IMR-90 (cell line): ENCODE results near the gene PDE12. TPM values are rescaled to one million over a fixed set of nuclear protein-coding genes. Genes with fewer than 3 reads are reported as not detected.

Experiments used
- ATAC-seq: fragments of 200-7000 bp; cut with Tn5 transposase; 2 replicates; pipeline ENCODE4 v1.9.1; 2020; ENCODE audit warnings: low read depth, mild to moderate bottlenecking, moderate library complexity
- BruUV-seq: library from RNA; stranded (reverse); fragments of 400-500 nt; replicated peaks from 2 replicates; lab custom pipeline; 2021; lab: Mats Ljungman, UMichigan
- CTCF ChIA-PET: fragments of 300-600 bp; formaldehyde crosslinking; extraction: SDS; loops from one replicate; lab custom pipeline; 2021; ENCODE audit warnings: antibody characterized with exemption; lab: Yijun Ruan, JAX
- POLR2A ChIA-PET: fragments of 300-600 bp; sonication (Branson Sonifier 250); formaldehyde crosslinking; loops from one replicate; lab custom pipeline; 2022; ENCODE audit warnings: antibody characterized with exemption; ENCODE audit not compliant: unreplicated experiment; lab: Charles Lee
- DNase-seq: peaks from one replicate; pipeline ENCODE4 v3.0.0; 2013
- H2AFZ ChIP-seq: replicated peaks from 2 replicates; pipeline ENCODE3; 2013; ENCODE audit warnings: low read length, mild to moderate bottlenecking; ENCODE audit not compliant: poor library complexity
- H2AK5ac ChIP-seq: 2 replicates; pipeline ENCODE4 v1.6.1; 2013; ENCODE audit warnings: low read depth, low read length, inconsistent platforms
- H2AK9ac ChIP-seq: replicated peaks from 2 replicates; pipeline ENCODE3; 2013; ENCODE audit warnings: mild to moderate bottlenecking, low read depth, low read length, moderate library complexity; ENCODE audit not compliant: poor library complexity
- H2BK120ac ChIP-seq: 2 replicates; pipeline ENCODE4 v1.6.1; 2013; ENCODE audit warnings: low read depth, low read length, inconsistent platforms
- H2BK15ac ChIP-seq: 3 replicates; pipeline ENCODE4 v1.6.1; 2013; ENCODE audit warnings: low read depth, low read length, inconsistent platforms
- H2BK20ac ChIP-seq: 2 replicates; pipeline ENCODE4 v1.6.1; 2013; ENCODE audit warnings: low read depth, mild to moderate bottlenecking, inconsistent platforms, low read length, moderate library complexity
- H2BK5ac ChIP-seq: 2 replicates; pipeline ENCODE4 v1.6.1; 2013; ENCODE audit warnings: mild to moderate bottlenecking, low read depth, low read length, inconsistent platforms; ENCODE audit not compliant: poor library complexity, severe bottlenecking
- H3K14ac ChIP-seq: replicated peaks from 2 replicates; pipeline ENCODE4 v1.6.1; 2013; ENCODE audit warnings: low read depth, low read length, inconsistent platforms
- H3K18ac ChIP-seq: 2 replicates; pipeline ENCODE4 v1.6.1; 2013; ENCODE audit warnings: low read depth, low read length, control low read depth
- H3K23ac ChIP-seq: 2 replicates; pipeline ENCODE4 v1.6.1; 2013; ENCODE audit warnings: low read depth, low read length, inconsistent platforms
- H3K27ac ChIP-seq: 2 replicates; pipeline ENCODE4 v1.5.1; 2013; ENCODE audit warnings: mild to moderate bottlenecking, control low read depth, low read length; ENCODE audit not compliant: insufficient read depth
- H3K27me3 ChIP-seq: 2 replicates; pipeline ENCODE4 v1.6.1; 2013; ENCODE audit warnings: low read length; ENCODE audit not compliant: control insufficient read depth, insufficient read depth
- H3K36me3 ChIP-seq: 2 replicates; pipeline ENCODE4 v1.6.1; 2013; ENCODE audit warnings: low read length, mixed read lengths; ENCODE audit not compliant: control insufficient read depth, insufficient read depth
- H3K4ac ChIP-seq: 2 replicates; pipeline ENCODE4 v1.6.1; 2013; ENCODE audit warnings: low read depth, low read length, inconsistent platforms
- H3K4me1 ChIP-seq: 2 replicates; pipeline ENCODE4 v1.6.1; 2013; ENCODE audit warnings: low read length, mixed read lengths; ENCODE audit not compliant: control insufficient read depth, insufficient read depth
- H3K4me2 ChIP-seq: 2 replicates; pipeline ENCODE4 v1.6.1; 2013; ENCODE audit warnings: low read depth, mild to moderate bottlenecking, control low read depth, low read length, moderate library complexity
- H3K4me3 ChIP-seq: 2 replicates; pipeline ENCODE4 v1.5.1; 2013; ENCODE audit warnings: low read depth, mild to moderate bottlenecking, control low read depth, low read length, moderate library complexity; ENCODE audit not compliant: insufficient read depth
- H3K56ac ChIP-seq: 2 replicates; pipeline ENCODE4 v1.6.1; 2013; ENCODE audit warnings: low read length, inconsistent platforms; ENCODE audit not compliant: insufficient read depth; ENCODE audit errors: extremely low read depth
- H3K79me1 ChIP-seq, 2 experiments: 2 replicates each; pipeline ENCODE4 v1.6.1; 2013; ENCODE audit warnings: low read length in 2 of 2, inconsistent platforms in 1 of 2, low read depth in 1 of 2
- H3K9ac ChIP-seq: 2 replicates; pipeline ENCODE4 v1.6.1; 2013; ENCODE audit warnings: low read depth, low read length, control low read depth
- H3K9me1 ChIP-seq: 2 replicates; pipeline ENCODE4 v1.6.1; 2013; ENCODE audit warnings: low read length, inconsistent platforms; ENCODE audit not compliant: insufficient read depth
- H3K9me3 ChIP-seq: 2 replicates; pipeline ENCODE4 v1.6.1; 2013; ENCODE audit warnings: low read length; ENCODE audit not compliant: control insufficient read depth, insufficient read depth
- H4K20me1 ChIP-seq: 2 replicates; pipeline ENCODE4 v1.6.1; 2013; ENCODE audit warnings: low read length, inconsistent platforms; ENCODE audit not compliant: insufficient read depth
- H4K5ac ChIP-seq: 2 replicates; pipeline ENCODE4 v1.6.1; 2013; ENCODE audit warnings: mild to moderate bottlenecking, low read depth, low read length, control low read depth
- H4K8ac ChIP-seq, 2 experiments: 2 replicates each; pipeline ENCODE4 v1.6.1; 2013; ENCODE audit warnings: low read depth in 2 of 2, low read length in 2 of 2, control low read depth in 1 of 2, inconsistent platforms in 1 of 2
- H4K91ac ChIP-seq: 2 replicates; pipeline ENCODE4 v1.6.1; 2013; ENCODE audit warnings: low read depth, low read length, inconsistent platforms; ENCODE audit not compliant: insufficient read depth
- BHLHE40 ChIP-seq: fragments of 150-350 bp; IDR thresholded peaks from 2 replicates; pipeline ENCODE4 v1.6.1; 2016; ENCODE audit warnings: mild to moderate bottlenecking, low read depth, low read length
- CEBPB ChIP-seq: IDR thresholded peaks from 2 replicates; pipeline ENCODE4 v1.6.1; 2012; ENCODE audit warnings: low read depth, low read length, improper control_type of control experiment
- CHD1 ChIP-seq: IDR thresholded peaks from 2 replicates; pipeline ENCODE4 v1.6.1; 2012; ENCODE audit warnings: low read depth, low read length, improper control_type of control experiment
- CTCF ChIP-seq: conservative IDR thresholded peaks from 2 replicates; pipeline ENCODE4 v1.5.1; 2012; ENCODE audit warnings: mild to moderate bottlenecking, low read depth, low read length, improper control_type of control experiment
- ELK1 ChIP-seq: fragments of 150-350 bp; IDR thresholded peaks from 2 replicates; pipeline ENCODE4 v1.6.1; 2016; ENCODE audit warnings: low read depth, mild to moderate bottlenecking, low read length, moderate library complexity, borderline replicate concordance
- FOS ChIP-seq: fragments of 150-350 bp; IDR thresholded peaks from 2 replicates; pipeline ENCODE4 v1.6.1; 2016; ENCODE audit warnings: low read depth, low read length
- MAFK ChIP-seq: IDR thresholded peaks from 2 replicates; pipeline ENCODE4 v1.6.1; 2012; ENCODE audit warnings: low read depth, low read length, improper control_type of control experiment
- MXI1 ChIP-seq: IDR thresholded peaks from 2 replicates; pipeline ENCODE4 v1.6.1; 2012; ENCODE audit warnings: low read depth, mild to moderate bottlenecking, low read length, moderate library complexity, borderline replicate concordance
- NFE2L2 ChIP-seq: fragments of 150-350 bp; IDR thresholded peaks from 2 replicates; pipeline ENCODE4 v1.6.1; 2016; ENCODE audit warnings: low read depth, mild to moderate bottlenecking, low read length
- POLR2A ChIP-seq: IDR thresholded peaks from 2 replicates; pipeline ENCODE4 v1.6.1; 2012; ENCODE audit warnings: mild to moderate bottlenecking, low read depth, low read length
- RAD21 ChIP-seq: IDR thresholded peaks from 2 replicates; pipeline ENCODE4 v1.6.1; 2012; ENCODE audit warnings: low read length, improper control_type of control experiment
- RFX5 ChIP-seq: IDR thresholded peaks from 2 replicates; pipeline ENCODE4 v1.8.0; 2012; ENCODE audit warnings: low read depth, mild to moderate bottlenecking, low read length, moderate library complexity
- SMC3 ChIP-seq: fragments of 150-350 bp; IDR thresholded peaks from 2 replicates; pipeline ENCODE4 v1.6.1; 2016; ENCODE audit warnings: low read depth, mild to moderate bottlenecking, antibody characterized with exemption, low read length, moderate library complexity
- USF2 ChIP-seq: fragments of 150-350 bp; IDR thresholded peaks from 2 replicates; pipeline ENCODE4 v1.6.1; 2017; ENCODE audit warnings: mild to moderate bottlenecking, antibody characterized with exemption, low read length, low read depth
- WGBS, 2 experiments: methylation state at CpG; one replicate each; pipeline versions ENCODE4 v1.1.5 to v1.1.7; 2013; ENCODE audit warnings: missing lambda C conversion rate in 2 of 2; ENCODE audit not compliant: insufficient read length in 1 of 2; ENCODE audit errors: extremely low coverage in 2 of 2; 5-methylcytosine and 5-hydroxymethylcytosine counted together
- dilution Hi-C: fragments of 300-500 bp; cut with HindIII; formaldehyde crosslinking; loops from one replicate; pipeline ENCODE4 v1.14.3; 2018; ENCODE audit warnings: low sequenced_read_pairs; ENCODE audit not compliant: unreplicated experiment
- in situ Hi-C: fragments of 300-500 bp; cut with MboI; formaldehyde crosslinking; loops from 3 replicates; pipeline ENCODE4 v1.14.3; 2019; ENCODE audit warnings: low sequenced_read_pairs, inconsistent platforms, mixed read lengths
- intact Hi-C: fragments of 100-400 bp; cut with micrococcal nuclease; formaldehyde crosslinking; loops from 2 replicates; pipeline ENCODE4 v1.10.0; 2022
- polyA plus RNA-seq, 3 experiments: library from polyadenylated mRNA; depleted of rRNA; stranded (reverse); fragments of >200 nt; gene quantifications; 2 replicates each; pipeline ENCODE4 v1.2.3, GENCODE V29; 2012; ENCODE audit warnings: low replicate concordance in 1 of 3
- total RNA-seq: library from RNA; depleted of rRNA; stranded (reverse); fragments of >200 nt; gene quantifications from 2 replicates; pipeline ENCODE4 v1.2.3, GENCODE V29; 2012

Gene PDE12
- total and polyA plus RNA-seq, 2 of the 4 experiments (the other 2 are of a cell fraction), result 9.5 to 16.8 TPM

GRCh38 chr3:57586778-57587177 lies 30.7 kb downstream of the PDE12 start:
- in situ Hi-C loops, result no loop called here
- Histone ChIP-seq H3K4me2 (no peak overlapping the region), H3K9me3 (no peaks in the 10 kb centered on the region), H3K14ac (no peak overlapping the region), H4K20me1 (peaks cover 99% of the 10 kb centered on the region), H3K9me1 (peaks cover 5% of the 10 kb centered on the region), H2BK15ac (no peak overlapping the region), H2BK20ac (no peak overlapping the region), H3K4ac (no peak overlapping the region), H3K79me1 (peaks cover 0 to 12% of the 10 kb centered on the region in 2 experiments; a peak in 1 of 4 replicates), H3K4me1 (peaks cover 4% of the 10 kb centered on the region), H2AK9ac (no peak overlapping the region), H4K8ac (no peak overlapping the region), H3K56ac (no peak overlapping the region), H3K9ac (no peak overlapping the region), H4K5ac (no peak overlapping the region), H3K4me3 (no peak overlapping the region), H2AFZ (no peak overlapping the region), H3K27me3 (no peaks in the 10 kb centered on the region), H3K18ac (no peak overlapping the region), H3K23ac (no peak overlapping the region), H3K36me3 (peaks cover 18% of the 10 kb centered on the region), H4K91ac (no peak overlapping the region), H2AK5ac (no peak overlapping the region), H2BK5ac (no peak overlapping the region), H2BK120ac (no peak overlapping the region), H3K27ac (no peak overlapping the region)
- POLR2A ChIA-PET, result interaction anchor here (0.5 kb wide), 1 partner anchor 273 kb away, joined by 3 read pairs; no protein-coding TSS in a partner anchor
- ATAC-seq (no peak), DNase-seq (no peak)
- no CpG with 5 or more reads among the region's 6 CpGs for WGBS, 2 experiments
- dilution Hi-C loops, result no loop called here
- no TSS peak for BruUV-seq
- TF ChIP-seq FOS (no peak), NFE2L2 (no peak), MAFK (no peak), CEBPB (no peak), BHLHE40 (no peak), POLR2A (no peak), MXI1 (no peak), CHD1 (no peak), CTCF (no peak), RAD21 (no peak), ELK1 (no peak), RFX5 (no peak), SMC3 (no peak), USF2 (no peak)
- CTCF ChIA-PET, result no interaction called here
- intact Hi-C loops, result no loop called here
